HG03457 (cell line): ENCODE measurements around the gene PRIMA1.

Experiments
- ATAC-seq: cut with Tn5 transposase; IDR thresholded peaks from one replicate; pipeline ENCODE4 v1.9.1; 2021; ENCODE audit warnings: moderate number of reproducible peaks; ENCODE audit not compliant: unreplicated experiment

Gene PRIMA1

DNA sequence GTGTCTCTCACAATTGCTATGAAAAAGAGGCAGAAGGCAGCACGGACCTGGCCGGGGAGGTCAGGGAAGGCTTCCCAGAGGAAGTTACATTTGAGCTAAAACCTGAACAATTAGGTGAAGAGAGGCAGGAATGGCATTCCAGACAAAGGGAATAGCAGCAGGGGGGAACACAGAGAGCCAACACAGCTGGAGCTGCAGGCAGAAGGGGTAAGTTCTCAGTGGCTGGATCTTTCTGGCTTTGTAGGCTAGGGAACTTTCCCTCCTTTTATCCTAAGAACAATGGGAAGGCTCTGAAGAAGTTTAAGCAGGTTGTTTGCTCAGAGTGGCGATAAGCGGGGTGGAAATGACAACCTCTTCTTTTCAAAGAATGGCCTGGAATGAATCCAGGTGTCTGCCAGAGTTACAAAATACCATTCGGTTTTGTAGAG, 100.0 kb downstream of the PRIMA1 start:
- ATAC-seq, result no peak

- ATAC-seq, result no peak
Observed at GRCh38 chr14:93686268-93686667, 102.0 kb downstream of the PRIMA1 start.

GRCh38 chr14:93685121-93685895, 103.0 kb downstream of the PRIMA1 start:
- ATAC-seq, result no peak

DNA sequence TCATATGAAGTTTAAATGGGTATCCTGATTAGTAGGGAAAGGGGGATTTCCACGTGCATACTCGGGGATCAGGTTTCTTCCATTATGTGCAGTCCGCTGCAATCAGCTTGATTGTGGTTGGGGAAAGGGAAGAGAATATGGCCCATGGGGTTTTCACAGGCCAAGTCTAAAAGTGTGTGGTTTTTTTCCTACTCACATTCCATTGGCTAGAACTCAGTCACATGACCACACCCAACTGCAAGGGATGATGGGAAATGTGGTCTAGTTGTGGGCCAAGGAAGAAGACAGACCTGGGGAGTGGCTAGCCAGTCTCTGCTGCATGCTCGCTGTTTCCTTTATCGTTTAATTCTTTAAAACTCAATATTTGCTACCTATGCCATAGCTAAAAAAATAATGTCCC, 105.1 kb downstream of the PRIMA1 start:
- no peak for ATAC-seq

DNA sequence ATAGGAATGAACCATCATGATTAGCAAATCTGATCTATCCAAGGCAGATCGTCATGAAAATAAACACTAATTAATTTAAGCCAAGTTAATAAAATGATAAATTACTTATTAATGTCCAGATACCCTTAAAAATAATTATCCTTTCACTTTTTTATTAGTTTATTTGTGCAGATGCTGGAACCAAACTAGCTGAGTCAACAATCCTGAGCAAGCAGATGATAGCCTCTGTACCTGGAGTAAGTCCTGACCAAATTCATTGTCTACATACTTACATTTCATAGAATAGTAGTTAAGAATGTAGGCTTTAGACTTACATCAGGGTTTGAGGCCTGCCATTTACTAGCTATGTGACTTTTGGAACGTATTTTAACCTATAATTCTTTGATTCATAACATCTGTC, 105.8 kb downstream of the PRIMA1 start:
- ATAC-seq, result no peak

DNA sequence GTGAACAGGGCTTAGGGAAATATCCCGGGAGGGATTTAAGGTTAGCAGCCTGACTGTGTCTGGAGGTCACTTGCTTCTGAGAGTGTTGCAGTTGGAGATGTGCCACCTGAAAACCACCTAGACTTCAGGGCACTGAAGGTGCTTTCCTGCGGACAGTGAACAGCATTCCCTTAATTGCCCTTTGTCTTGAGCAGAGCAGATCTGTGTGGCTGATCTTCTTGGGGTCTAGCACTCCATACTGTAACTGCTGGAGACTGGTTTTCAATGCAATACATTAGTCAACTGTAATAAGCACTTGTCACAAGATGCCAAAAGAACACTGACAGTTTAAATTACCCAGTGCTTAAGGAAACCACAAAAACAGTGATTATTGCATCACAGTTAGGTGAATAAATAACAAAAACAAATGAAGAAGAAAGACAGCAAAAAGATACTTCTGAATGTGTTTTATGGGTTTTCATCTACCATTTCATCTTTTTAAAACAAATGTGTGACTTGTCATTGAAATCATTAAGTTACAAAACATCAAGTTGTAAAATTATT, 111.8 kb downstream of the PRIMA1 start:
- no peak for ATAC-seq

DNA sequence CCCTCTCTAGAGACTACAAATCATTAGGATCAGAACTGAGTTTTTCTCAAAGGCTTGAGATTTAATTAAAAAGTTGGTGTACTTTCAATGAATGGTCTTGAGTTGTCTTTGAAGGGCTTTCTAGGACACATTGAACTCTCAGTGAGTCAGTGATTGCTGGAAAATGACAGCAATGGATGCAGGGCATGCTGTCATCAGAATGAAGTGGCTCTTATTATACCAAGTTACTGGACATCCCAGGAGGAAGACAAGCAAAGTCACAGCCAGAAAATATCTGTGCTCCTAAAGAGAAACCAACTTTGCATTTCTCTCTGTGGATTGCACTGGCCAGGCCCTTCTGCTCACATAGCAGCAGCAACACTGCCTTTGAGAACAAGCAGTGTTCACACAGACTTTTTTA, 112.6 kb downstream of the PRIMA1 start:
- ATAC-seq, result no peak

- no peak for ATAC-seq
Observed at GRCh38 chr14:93674343-93674742, 113.9 kb downstream of the PRIMA1 start.

GRCh38 chr14:93669632-93670031, 118.7 kb downstream of the PRIMA1 start:
- ATAC-seq, result no peak
